ENCODE results near the gene ULBP1.

- TF ChIP-seq CTCF (IDR thresholded peaks at IDR 0.05; ENCODE audit: low read length) (no peak), EZH2 (IDR thresholded peaks at IDR 0.05; ENCODE audit: borderline replicate concordance, low read length) (no peak)
Observed at GRCh38 chr6:149978610-149979009, 14.9 kb downstream of the ULBP1 start.

Measured in OCI-LY1 (cell line).